ENCODE results near the gene TET1. TPM values are rescaled to one million over a fixed set of nuclear protein-coding genes. Genes with fewer than 3 reads are reported as not detected.
"Not testable (repeated sequence)": the region's sequence is repeated elsewhere in the genome, so short reads cannot be mapped to it uniquely, and the experiment has no call there.

Gene TET1
- total and polyA plus RNA-seq, 2 experiments from 2014 or later = 37.2 to 90.5 TPM

DNA sequence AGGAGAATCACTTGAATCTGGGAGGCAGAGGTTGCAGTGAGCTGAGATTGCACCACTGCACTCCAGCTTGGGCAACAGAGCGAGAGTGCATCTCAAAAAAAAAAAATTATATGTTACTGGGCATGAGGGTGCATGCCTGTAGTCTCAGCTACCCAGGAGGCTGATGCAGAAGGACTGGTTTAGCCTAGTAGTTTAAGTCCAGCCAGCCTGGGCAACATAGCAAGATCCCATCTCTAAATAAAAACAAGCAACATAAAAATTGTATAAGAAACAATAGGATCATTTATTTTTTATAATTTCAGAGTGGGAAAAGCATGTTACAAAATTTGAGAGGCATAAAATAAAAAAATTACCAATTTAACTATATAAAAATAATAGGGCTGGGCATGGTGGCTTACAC, 145.4 kb downstream of the TET1 start:
- no peaks in the 10 kb centered on the region for H3K4me1 Mint-ChIP-seq
- no peaks in the 10 kb centered on the region for H3K79me2 ChIP-seq (replicated peaks; ENCODE audit: insufficient read depth)
- H3F3A ChIP-seq (replicated peaks; ENCODE audit: low read depth) = no peaks in the 10 kb centered on the region
- H3K27me3 ChIP-seq (ENCODE audit: insufficient read depth) = no peaks in the 10 kb centered on the region
- no peak overlapping the region for H3K27ac Mint-ChIP-seq
- H3K36me3 ChIP-seq (ENCODE audit: insufficient read depth) = no peaks in the 10 kb centered on the region
- TF ChIP-seq POLR2AphosphoS5 (IDR thresholded peaks at IDR 0.05; ENCODE audit: low read depth) (no peak), ZNF114 (CRISPR knock-in tag; IDR thresholded peaks at IDR 0.05) (no peak), NANOG (IDR thresholded peaks at IDR 0.05; ENCODE audit: borderline replicate concordance) (no peak)
- TF ChIP-seq, protein P1, sequence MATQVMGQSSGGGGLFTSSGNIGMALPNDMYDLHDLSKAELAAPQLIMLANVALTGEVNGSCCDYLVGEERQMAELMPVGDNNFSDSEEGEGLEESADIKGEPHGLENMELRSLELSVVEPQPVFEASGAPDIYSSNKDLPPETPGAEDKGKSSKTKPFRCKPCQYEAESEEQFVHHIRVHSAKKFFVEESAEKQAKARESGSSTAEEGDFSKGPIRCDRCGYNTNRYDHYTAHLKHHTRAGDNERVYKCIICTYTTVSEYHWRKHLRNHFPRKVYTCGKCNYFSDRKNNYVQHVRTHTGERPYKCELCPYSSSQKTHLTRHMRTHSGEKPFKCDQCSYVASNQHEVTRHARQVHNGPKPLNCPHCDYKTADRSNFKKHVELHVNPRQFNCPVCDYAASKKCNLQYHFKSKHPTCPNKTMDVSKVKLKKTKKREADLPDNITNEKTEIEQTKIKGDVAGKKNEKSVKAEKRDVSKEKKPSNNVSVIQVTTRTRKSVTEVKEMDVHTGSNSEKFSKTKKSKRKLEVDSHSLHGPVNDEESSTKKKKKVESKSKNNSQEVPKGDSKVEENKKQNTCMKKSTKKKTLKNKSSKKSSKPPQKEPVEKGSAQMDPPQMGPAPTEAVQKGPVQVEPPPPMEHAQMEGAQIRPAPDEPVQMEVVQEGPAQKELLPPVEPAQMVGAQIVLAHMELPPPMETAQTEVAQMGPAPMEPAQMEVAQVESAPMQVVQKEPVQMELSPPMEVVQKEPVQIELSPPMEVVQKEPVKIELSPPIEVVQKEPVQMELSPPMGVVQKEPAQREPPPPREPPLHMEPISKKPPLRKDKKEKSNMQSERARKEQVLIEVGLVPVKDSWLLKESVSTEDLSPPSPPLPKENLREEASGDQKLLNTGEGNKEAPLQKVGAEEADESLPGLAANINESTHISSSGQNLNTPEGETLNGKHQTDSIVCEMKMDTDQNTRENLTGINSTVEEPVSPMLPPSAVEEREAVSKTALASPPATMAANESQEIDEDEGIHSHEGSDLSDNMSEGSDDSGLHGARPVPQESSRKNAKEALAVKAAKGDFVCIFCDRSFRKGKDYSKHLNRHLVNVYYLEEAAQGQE (IDR thresholded peaks at IDR 0.05; ENCODE audit: unreplicated experiment) = no peak
- TF ChIP-seq, protein P2, sequence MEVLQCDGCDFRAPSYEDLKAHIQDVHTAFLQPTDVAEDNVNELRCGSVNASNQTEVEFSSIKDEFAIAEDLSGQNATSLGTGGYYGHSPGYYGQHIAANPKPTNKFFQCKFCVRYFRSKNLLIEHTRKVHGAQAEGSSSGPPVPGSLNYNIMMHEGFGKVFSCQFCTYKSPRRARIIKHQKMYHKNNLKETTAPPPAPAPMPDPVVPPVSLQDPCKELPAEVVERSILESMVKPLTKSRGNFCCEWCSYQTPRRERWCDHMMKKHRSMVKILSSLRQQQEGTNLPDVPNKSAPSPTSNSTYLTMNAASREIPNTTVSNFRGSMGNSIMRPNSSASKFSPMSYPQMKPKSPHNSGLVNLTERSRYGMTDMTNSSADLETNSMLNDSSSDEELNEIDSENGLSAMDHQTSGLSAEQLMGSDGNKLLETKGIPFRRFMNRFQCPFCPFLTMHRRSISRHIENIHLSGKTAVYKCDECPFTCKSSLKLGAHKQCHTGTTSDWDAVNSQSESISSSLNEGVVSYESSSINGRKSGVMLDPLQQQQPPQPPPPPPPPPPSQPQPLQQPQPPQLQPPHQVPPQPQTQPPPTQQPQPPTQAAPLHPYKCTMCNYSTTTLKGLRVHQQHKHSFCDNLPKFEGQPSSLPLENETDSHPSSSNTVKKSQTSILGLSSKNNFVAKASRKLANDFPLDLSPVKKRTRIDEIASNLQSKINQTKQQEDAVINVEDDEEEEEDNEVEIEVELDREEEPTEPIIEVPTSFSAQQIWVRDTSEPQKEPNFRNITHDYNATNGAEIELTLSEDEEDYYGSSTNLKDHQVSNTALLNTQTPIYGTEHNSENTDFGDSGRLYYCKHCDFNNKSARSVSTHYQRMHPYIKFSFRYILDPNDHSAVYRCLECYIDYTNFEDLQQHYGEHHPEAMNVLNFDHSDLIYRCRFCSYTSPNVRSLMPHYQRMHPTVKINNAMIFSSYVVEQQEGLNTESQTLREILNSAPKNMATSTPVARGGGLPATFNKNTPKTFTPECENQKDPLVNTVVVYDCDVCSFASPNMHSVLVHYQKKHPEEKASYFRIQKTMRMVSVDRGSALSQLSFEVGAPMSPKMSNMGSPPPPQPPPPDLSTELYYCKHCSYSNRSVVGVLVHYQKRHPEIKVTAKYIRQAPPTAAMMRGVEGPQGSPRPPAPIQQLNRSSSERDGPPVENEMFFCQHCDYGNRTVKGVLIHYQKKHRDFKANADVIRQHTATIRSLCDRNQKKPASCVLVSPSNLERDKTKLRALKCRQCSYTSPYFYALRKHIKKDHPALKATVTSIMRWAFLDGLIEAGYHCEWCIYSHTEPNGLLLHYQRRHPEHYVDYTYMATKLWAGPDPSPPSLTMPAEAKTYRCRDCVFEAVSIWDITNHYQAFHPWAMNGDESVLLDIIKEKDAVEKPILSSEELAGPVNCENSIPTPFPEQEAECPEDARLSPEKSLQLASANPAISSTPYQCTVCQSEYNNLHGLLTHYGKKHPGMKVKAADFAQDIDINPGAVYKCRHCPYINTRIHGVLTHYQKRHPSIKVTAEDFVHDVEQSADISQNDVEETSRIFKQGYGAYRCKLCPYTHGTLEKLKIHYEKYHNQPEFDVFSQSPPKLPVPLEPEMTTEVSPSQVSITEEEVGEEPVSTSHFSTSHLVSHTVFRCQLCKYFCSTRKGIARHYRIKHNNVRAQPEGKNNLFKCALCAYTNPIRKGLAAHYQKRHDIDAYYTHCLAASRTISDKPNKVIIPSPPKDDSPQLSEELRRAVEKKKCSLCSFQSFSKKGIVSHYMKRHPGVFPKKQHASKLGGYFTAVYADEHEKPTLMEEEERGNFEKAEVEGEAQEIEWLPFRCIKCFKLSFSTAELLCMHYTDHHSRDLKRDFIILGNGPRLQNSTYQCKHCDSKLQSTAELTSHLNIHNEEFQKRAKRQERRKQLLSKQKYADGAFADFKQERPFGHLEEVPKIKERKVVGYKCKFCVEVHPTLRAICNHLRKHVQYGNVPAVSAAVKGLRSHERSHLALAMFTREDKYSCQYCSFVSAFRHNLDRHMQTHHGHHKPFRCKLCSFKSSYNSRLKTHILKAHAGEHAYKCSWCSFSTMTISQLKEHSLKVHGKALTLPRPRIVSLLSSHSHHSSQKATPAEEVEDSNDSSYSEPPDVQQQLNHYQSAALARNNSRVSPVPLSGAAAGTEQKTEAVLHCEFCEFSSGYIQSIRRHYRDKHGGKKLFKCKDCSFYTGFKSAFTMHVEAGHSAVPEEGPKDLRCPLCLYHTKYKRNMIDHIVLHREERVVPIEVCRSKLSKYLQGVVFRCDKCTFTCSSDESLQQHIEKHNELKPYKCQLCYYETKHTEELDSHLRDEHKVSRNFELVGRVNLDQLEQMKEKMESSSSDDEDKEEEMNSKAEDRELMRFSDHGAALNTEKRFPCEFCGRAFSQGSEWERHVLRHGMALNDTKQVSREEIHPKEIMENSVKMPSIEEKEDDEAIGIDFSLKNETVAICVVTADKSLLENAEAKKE (CRISPR knock-in tag; IDR thresholded peaks at IDR 0.05) = no peak
- TF ChIP-seq, protein P3, sequence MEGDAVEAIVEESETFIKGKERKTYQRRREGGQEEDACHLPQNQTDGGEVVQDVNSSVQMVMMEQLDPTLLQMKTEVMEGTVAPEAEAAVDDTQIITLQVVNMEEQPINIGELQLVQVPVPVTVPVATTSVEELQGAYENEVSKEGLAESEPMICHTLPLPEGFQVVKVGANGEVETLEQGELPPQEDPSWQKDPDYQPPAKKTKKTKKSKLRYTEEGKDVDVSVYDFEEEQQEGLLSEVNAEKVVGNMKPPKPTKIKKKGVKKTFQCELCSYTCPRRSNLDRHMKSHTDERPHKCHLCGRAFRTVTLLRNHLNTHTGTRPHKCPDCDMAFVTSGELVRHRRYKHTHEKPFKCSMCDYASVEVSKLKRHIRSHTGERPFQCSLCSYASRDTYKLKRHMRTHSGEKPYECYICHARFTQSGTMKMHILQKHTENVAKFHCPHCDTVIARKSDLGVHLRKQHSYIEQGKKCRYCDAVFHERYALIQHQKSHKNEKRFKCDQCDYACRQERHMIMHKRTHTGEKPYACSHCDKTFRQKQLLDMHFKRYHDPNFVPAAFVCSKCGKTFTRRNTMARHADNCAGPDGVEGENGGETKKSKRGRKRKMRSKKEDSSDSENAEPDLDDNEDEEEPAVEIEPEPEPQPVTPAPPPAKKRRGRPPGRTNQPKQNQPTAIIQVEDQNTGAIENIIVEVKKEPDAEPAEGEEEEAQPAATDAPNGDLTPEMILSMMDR (conservative IDR thresholded peaks at IDR 0.05; ENCODE audit: low read depth in 2 of 2) = no peak
- H3K9me3 Mint-ChIP-seq = no peaks in the 10 kb centered on the region
- H3K36me3 Mint-ChIP-seq (ENCODE audit: low read depth) = no peaks in the 10 kb centered on the region
- DNase-seq (ENCODE audit: low spot score) = no peak
- H4K20me1 ChIP-seq (replicated peaks; ENCODE audit: insufficient read depth) = no peaks in the 10 kb centered on the region
- H3K4me1 ChIP-seq (ENCODE audit: insufficient read depth) = no peaks in the 10 kb centered on the region
- no peak overlapping the region for H3K4me2 ChIP-seq
- H2AFZ ChIP-seq = no peak overlapping the region
- no peak overlapping the region for H3K27ac ChIP-seq (ENCODE audit: low read depth)
- no peak overlapping the region for H3K4me3 ChIP-seq
- no peaks in the 10 kb centered on the region for H3K9me2 ChIP-seq (ENCODE audit: insufficient read depth)
- H3K4me3 Mint-ChIP-seq = no peak overlapping the region
- no peak for ATAC-seq
- peaks cover 2% of the 10 kb centered on the region for H3K27me3 Mint-ChIP-seq (ENCODE audit: insufficient read depth, low read depth, poor library complexity)

DNA sequence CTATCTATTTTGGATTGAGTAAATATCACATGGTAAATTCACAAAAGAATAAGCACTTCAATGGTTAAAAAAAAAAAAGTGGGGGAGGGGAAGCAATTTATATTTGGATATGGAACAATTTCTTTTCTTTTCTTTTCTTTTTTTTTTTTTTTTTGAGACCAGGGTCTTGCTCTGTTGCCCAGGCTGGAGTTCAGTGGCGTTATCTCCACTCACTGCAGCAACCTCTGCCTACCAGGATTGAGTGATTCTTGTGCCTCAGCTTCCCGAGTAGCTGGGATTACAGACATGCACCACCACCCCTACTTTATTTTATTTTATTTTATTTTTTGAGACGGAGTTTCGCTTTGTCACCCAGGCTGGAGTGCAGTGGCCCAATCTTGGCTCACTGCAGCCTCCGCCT, 148.8 kb downstream of the TET1 start:
- not testable (repeated sequence) for H3K36me3 ChIP-seq (ENCODE audit: insufficient read depth); H3K27ac ChIP-seq (ENCODE audit: low read depth); H2AFZ ChIP-seq; H3K36me3 Mint-ChIP-seq (ENCODE audit: low read depth); H3K27ac Mint-ChIP-seq; H3K4me2 ChIP-seq; H3K27me3 Mint-ChIP-seq (ENCODE audit: insufficient read depth, low read depth, poor library complexity); H3K4me3 ChIP-seq; H3K9me2 ChIP-seq (ENCODE audit: insufficient read depth); H3F3A ChIP-seq (replicated peaks; ENCODE audit: low read depth); H3K4me1 ChIP-seq (ENCODE audit: insufficient read depth); H3K79me2 ChIP-seq (replicated peaks; ENCODE audit: insufficient read depth); H3K27me3 ChIP-seq (ENCODE audit: insufficient read depth); DNase-seq (ENCODE audit: low spot score); H4K20me1 ChIP-seq (replicated peaks; ENCODE audit: insufficient read depth); H3K4me3 Mint-ChIP-seq; H3K9me3 Mint-ChIP-seq; H3K4me1 Mint-ChIP-seq; ATAC-seq

DNA sequence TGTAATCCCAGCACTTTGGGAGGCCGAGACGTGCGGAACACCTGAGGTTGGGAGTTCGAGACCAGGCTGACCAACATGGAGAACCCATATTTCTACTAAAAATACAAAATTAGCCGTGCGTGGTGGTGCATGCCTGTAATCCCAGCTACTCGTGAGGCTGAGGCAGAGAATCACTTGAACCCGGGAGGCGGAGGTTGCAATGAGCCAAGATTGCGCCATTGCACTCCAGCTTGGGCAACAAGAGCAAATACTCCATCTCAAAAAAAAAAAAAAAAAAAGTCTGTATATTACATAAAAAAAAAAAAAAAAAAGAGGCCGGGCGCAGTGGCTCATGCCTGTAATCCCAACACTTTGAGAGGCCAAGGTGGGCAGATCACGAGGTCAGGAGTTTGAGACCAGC, 152.9 kb downstream of the TET1 start:
- not testable (repeated sequence) for DNase-seq (ENCODE audit: low spot score); H3K79me2 ChIP-seq (replicated peaks; ENCODE audit: insufficient read depth); H3K4me3 ChIP-seq; H3K27me3 ChIP-seq (ENCODE audit: insufficient read depth); H3K36me3 ChIP-seq (ENCODE audit: insufficient read depth); H2AFZ ChIP-seq; H3K9me3 Mint-ChIP-seq; H3K4me2 ChIP-seq; H3K4me1 Mint-ChIP-seq; H3K9me2 ChIP-seq (ENCODE audit: insufficient read depth); H3K27ac ChIP-seq (ENCODE audit: low read depth); H3K4me3 Mint-ChIP-seq; H3K4me1 ChIP-seq (ENCODE audit: insufficient read depth); ATAC-seq; H3K36me3 Mint-ChIP-seq (ENCODE audit: low read depth); H3K27me3 Mint-ChIP-seq (ENCODE audit: insufficient read depth, low read depth, poor library complexity); H3F3A ChIP-seq (replicated peaks; ENCODE audit: low read depth); H3K27ac Mint-ChIP-seq; H4K20me1 ChIP-seq (replicated peaks; ENCODE audit: insufficient read depth)

Data from GM23338 (cell line).